Endothelial cell of umbilical vein (primary cell): ENCODE measurements around the gene HDAC11. TPM values are rescaled to one million over a fixed set of nuclear protein-coding genes. Genes with fewer than 3 reads are reported as not detected.
A peak's percentile ranks its signal among the peaks of the same experiment; 100 is the strongest.

Experiments used
- BruUV-seq: library from RNA; stranded (reverse); fragments of 400-500 nt; replicated peaks from 2 replicates; lab custom pipeline; 2021; lab: Mats Ljungman, UMichigan
- CTCF ChIA-PET: fragments of 300-600, 350-600 bp; sonication (Branson Sonifier 250); formaldehyde crosslinking; loops from one replicate; lab custom pipeline; 2021; ENCODE audit warnings: antibody characterized with exemption, inconsistent platforms; lab: Charles Lee
- POLR2A ChIA-PET: fragments of 300-600, 350-600 bp; sonication (Branson Sonifier 250); formaldehyde crosslinking; loops from one replicate; lab custom pipeline; 2021; ENCODE audit warnings: antibody characterized with exemption, inconsistent platforms; lab: Charles Lee
- DNase-seq: peaks from one replicate; pipeline ENCODE4 v3.0.0-alpha.2; 2011; ENCODE audit warnings: low read depth, low spot score
- FAIRE-seq: peaks from 2 replicates; lab custom pipeline; 2011; peaks lifted over from hg19 to GRCh38; lab: Jason Lieb, UNC
- H2AFZ ChIP-seq: 2 replicates; pipeline ENCODE4 v1.6.0; 2012; ENCODE audit warnings: low read depth, low read length, control low read depth, inconsistent platforms
- H3K27ac ChIP-seq: 2 replicates; pipeline ENCODE4 v1.5.1; 2011; ENCODE audit warnings: low read depth, mild to moderate bottlenecking, control low read depth, low read length, moderate library complexity; ENCODE audit not compliant: insufficient read depth
- H3K27me3 ChIP-seq, 2 experiments: 2 replicates each; pipeline versions ENCODE4 v1.6.0 to v1.6.1; 2011; ENCODE audit warnings: low read length in 2 of 2, mixed read lengths in 1 of 2; ENCODE audit not compliant: control insufficient read depth in 2 of 2, insufficient read depth in 2 of 2
- H3K36me3 ChIP-seq, 2 experiments: 2 replicates in 1 of 2; 3 replicates in 1 of 2; pipeline ENCODE4 v1.5.1; 2011; ENCODE audit warnings: low read length in 2 of 2, mild to moderate bottlenecking in 1 of 2, moderate library complexity in 1 of 2; ENCODE audit not compliant: control insufficient read depth in 2 of 2, insufficient read depth in 2 of 2; ENCODE audit errors: extremely low read depth in 1 of 2
- H3K4me1 ChIP-seq: 3 replicates; pipeline ENCODE4 v1.5.1; 2011; ENCODE audit warnings: mild to moderate bottlenecking, low read length; ENCODE audit not compliant: control insufficient read depth, insufficient read depth; ENCODE audit errors: extremely low read depth
- H3K4me2 ChIP-seq: 2 replicates; pipeline ENCODE4 v1.6.1; 2011; ENCODE audit warnings: low read length, control low read depth, mixed read lengths; ENCODE audit not compliant: insufficient read depth
- H3K4me3 ChIP-seq, 3 experiments: fragments of 200-600 bp in 1 of 3; sonication (generic), shearing (Covaris generic) in 1 of 3; replicated peaks in 1 of 3; 2 replicates each; pipeline ENCODE4 v1.5.1; 2011 to 2016; ENCODE audit warnings: control low read depth in 3 of 3, low read length in 3 of 3, mild to moderate bottlenecking in 2 of 3, inconsistent platforms in 1 of 3, low read depth in 1 of 3, moderate library complexity in 1 of 3; ENCODE audit not compliant: insufficient read depth in 1 of 3
- H3K79me2 ChIP-seq: 2 replicates; pipeline ENCODE4 v1.6.0; 2012; ENCODE audit warnings: low read length, inconsistent platforms; ENCODE audit not compliant: control insufficient read depth, insufficient read depth
- H3K9ac ChIP-seq: replicated peaks from 2 replicates; pipeline ENCODE3; 2011; ENCODE audit warnings: low read length, control low read depth; ENCODE audit not compliant: insufficient read depth; ENCODE audit errors: extremely low read depth
- H3K9me1 ChIP-seq: replicated peaks from 3 replicates; pipeline ENCODE4 v1.6.0; 2011; ENCODE audit warnings: mild to moderate bottlenecking, low read length; ENCODE audit not compliant: control insufficient read depth, insufficient read depth; ENCODE audit errors: extremely low read depth
- H3K9me3 ChIP-seq: replicated peaks from 2 replicates; pipeline ENCODE4 v1.5.1; 2012; ENCODE audit warnings: low read length, inconsistent platforms; ENCODE audit not compliant: control insufficient read depth, insufficient read depth
- H4K20me1 ChIP-seq: replicated peaks from 2 replicates; pipeline ENCODE3; 2011; ENCODE audit warnings: mild to moderate bottlenecking, low read length; ENCODE audit not compliant: control insufficient read depth, insufficient read depth; ENCODE audit errors: extremely low read depth
- CTCF ChIP-seq, 2 donors: IDR thresholded peaks; 1 replicate in 1 of 2; 2 replicates in 1 of 2; pipeline ENCODE4 v1.5.1; 2011; ENCODE audit warnings: low read length in 2 of 2, mild to moderate bottlenecking in 2 of 2, moderate library complexity in 2 of 2, control low read depth in 1 of 2, inconsistent platforms in 1 of 2, low read depth in 1 of 2; ENCODE audit not compliant: insufficient read depth in 1 of 2; ENCODE audit errors: extremely low read depth in 1 of 2
- EZH2 ChIP-seq: IDR thresholded peaks from 2 replicates; pipeline ENCODE4 v1.6.1; 2012; ENCODE audit warnings: borderline replicate concordance, low read depth, mild to moderate bottlenecking, moderate library complexity, low read length, inconsistent platforms; ENCODE audit not compliant: severe bottlenecking
- FOS ChIP-seq: IDR thresholded peaks from 2 replicates; pipeline ENCODE4 v1.6.1; 2011; ENCODE audit warnings: mild to moderate bottlenecking, low read length, moderate library complexity, borderline replicate concordance; ENCODE audit not compliant: insufficient read depth
- GATA2 ChIP-seq: IDR thresholded peaks from 2 replicates; pipeline ENCODE4 v1.7.0; 2011; ENCODE audit warnings: low read depth, mild to moderate bottlenecking, moderate library complexity, mixed read lengths, low read length; ENCODE audit not compliant: insufficient read length, insufficient read depth
- JUN ChIP-seq: IDR thresholded peaks from 2 replicates; pipeline ENCODE4 v1.6.1; 2011; ENCODE audit warnings: borderline replicate concordance, low read depth; ENCODE audit not compliant: insufficient read length, insufficient read depth
- MAX ChIP-seq: IDR thresholded peaks from 2 replicates; pipeline ENCODE4 v1.6.1; 2011; ENCODE audit not compliant: insufficient read depth, insufficient read length
- MYC ChIP-seq: IDR thresholded peaks from one replicate; pipeline ENCODE4 v1.6.1; 2011; ENCODE audit warnings: mild to moderate bottlenecking, low read depth, low read length
- POLR2A ChIP-seq: IDR thresholded peaks from 2 replicates; pipeline ENCODE4 v1.6.1; 2012; ENCODE audit warnings: low read depth, mild to moderate bottlenecking, control low read depth, low read length
- POLR2AphosphoS5 ChIP-seq: IDR thresholded peaks from 2 replicates; pipeline ENCODE4 v1.6.1; 2012; ENCODE audit warnings: low read depth, mild to moderate bottlenecking, control low read depth, low read length, moderate library complexity; ENCODE audit not compliant: insufficient read depth
- dilution Hi-C: fragments of 300-500 bp; cut with MboI; formaldehyde crosslinking; loops from one replicate; pipeline ENCODE4 v1.15.0; 2019; ENCODE audit warnings: low sequenced_read_pairs; ENCODE audit not compliant: extremely low pct_ligation_motif_present
- intact Hi-C: fragments of 100-400 bp; cut with micrococcal nuclease; formaldehyde crosslinking; loops from one replicate; pipeline ENCODE4 v1.10.0; 2022
- polyA plus RNA-seq, 4 experiments: library from polyadenylated mRNA; depleted of rRNA in 3 of 4; stranded (reverse) in 3 of 4; unstranded in 1 of 4; fragments of >200 nt; gene quantifications; 2 replicates each; pipeline versions ENCODE4 v1.2.1 to v1.2.3, GENCODE V29; 2011 to 2012; ENCODE audit warnings: missing spikeins in 1 of 4
- total RNA-seq: library from RNA; stranded (reverse); gene quantifications from 2 replicates; pipeline ENCODE4 v1.2.3, GENCODE V29; 2021

The HDAC11 gene
- total and polyA plus RNA-seq, 2 donors (not counting 3 experiments of a cell fraction or from before 2014, with no cell fraction given): 6.8 to 8.8 TPM

GRCh38 chr3:13479332-13479581, 849 bp upstream of the HDAC11 start:
- Histone ChIP-seq H4K20me1 (no peaks in the 10 kb centered on the region), H3K79me2 (no peaks in the 10 kb centered on the region), H3K9me1 (no peaks in the 10 kb centered on the region), H3K4me2 (peak overlapping the region; percentile 89), H3K36me3 (no peaks in the 10 kb centered on the region), H2AFZ (peak overlapping the region; percentile 100), H3K27ac (peak overlapping the region; percentile 76), H3K9ac (peak overlapping the region; percentile 93), H3K27me3 (no peaks in the 10 kb centered on the region), H3K4me3 (peak overlapping the region; percentile 59 to 93 (median 82)), H3K4me1 (peaks cover 3% of the 10 kb centered on the region), H3K9me3 (no peaks in the 10 kb centered on the region)
- no peak for DNase-seq
- intact Hi-C loops: no loop called here
- TF ChIP-seq EZH2: no peak
- CTCF ChIA-PET: interaction anchor here (1.0 to 2.4 kb wide), 5 partner anchors 16 to 387 kb away, joined by 3 to 28 read pairs (median 19); no protein-coding TSS in a partner anchor
- FAIRE-seq: no peak
- POLR2A ChIA-PET: interaction anchor here (1.0 kb wide), 1 partner anchor 9 kb away, joined by 10 read pairs; no protein-coding TSS in a partner anchor
- dilution Hi-C loops: no loop called here
- no TSS peak for BruUV-seq

GRCh38 chr3:13480340-13481318, 523 bp downstream of the HDAC11 start:
- intact Hi-C loops (loop anchor here (1.0 to 10.0 kb wide), 2 partner anchors 29 to 404 kb away; partner anchors contain the start of gene WNT7A), dilution Hi-C loops (no loop called here)
- Histone ChIP-seq H3K9ac (no peak overlapping the region), H3K9me1 (no peaks in the 10 kb centered on the region), H3K27ac (no peak overlapping the region), H3K27me3 (no peaks in the 10 kb centered on the region), H3K4me3 (peak overlapping the region; percentile 1 to 59 (median 20)), H2AFZ (peak overlapping the region; percentile 6), H4K20me1 (no peaks in the 10 kb centered on the region), H3K4me2 (peak overlapping the region; percentile 7), H3K4me1 (peaks cover 3% of the 10 kb centered on the region), H3K79me2 (no peaks in the 10 kb centered on the region), H3K9me3 (no peaks in the 10 kb centered on the region), H3K36me3 (no peaks in the 10 kb centered on the region)
- ChIA-PET CTCF (interaction anchor here (0.7 to 2.4 kb wide), 11 partner anchors 15 to 389 kb away, joined by 3 to 28 read pairs (median 8); no protein-coding TSS in a partner anchor), POLR2A (interaction anchor here (0.6 to 1.0 kb wide), 3 partner anchors 10 to 452 kb away, joined by 3 to 10 read pairs (median 5); no protein-coding TSS in a partner anchor)
- no TSS peak for BruUV-seq
- peak; percentile 26 for FAIRE-seq
- no peak for DNase-seq
- TF ChIP-seq MAX (no peak), POLR2A (no peak), CTCF (IDR thresholded peaks at IDR 0.05; ENCODE audit: extremely low read depth in 1 of 2, insufficient read depth in 1 of 2, low read depth in 1 of 2, low read length in 2 of 2) (no peak), GATA2 (no peak), EZH2 (no peak), FOS (no peak), POLR2AphosphoS5 (no peak), MYC (no peak), JUN (no peak)
